SK-N-SH (cell line): Measurements from ENCODE around the gene PDE10A. TPM values are rescaled to one million over a fixed set of nuclear protein-coding genes. Genes with fewer than 3 reads are reported as not detected.

Experiments
- CTCF ChIA-PET: fragments of 300-600, 350-600 bp; formaldehyde crosslinking; extraction: SDS; loops from one replicate; lab custom pipeline; 2021; lab: Yijun Ruan, JAX
- POLR2A ChIA-PET: fragments of 350-600 bp; sonication (Branson Sonifier 250); formaldehyde crosslinking; extraction: SDS; loops from one replicate; lab custom pipeline; 2020; ENCODE audit warnings: antibody characterized with exemption, inconsistent platforms; lab: Yijun Ruan, JAX
- DNase-seq: peaks from one replicate; pipeline ENCODE4 v3.0.0; 2012
- H2AFZ ChIP-seq: fragments of 200-600 bp; sonication (generic); 2 replicates; pipeline ENCODE4 v1.8.1; 2016; ENCODE audit warnings: antibody characterized with exemption, mild to moderate bottlenecking, low read depth
- H3F3A ChIP-seq: fragments of 200-600 bp; sonication (generic); replicated peaks from 2 replicates; pipeline ENCODE3; 2016; ENCODE audit warnings: antibody characterized with exemption, mild to moderate bottlenecking; ENCODE audit not compliant: insufficient read depth
- H3K27ac ChIP-seq, 2 experiments: fragments of 200-500 bp in 1 of 2; fragments of 200-600 bp in 1 of 2; sonication (Bioruptor generic) in 1 of 2; sonication (generic), shearing (Covaris generic) in 1 of 2; 2 replicates each; pipeline versions ENCODE4 v1.5.1 to v1.6.1; 2014 to 2016; ENCODE audit warnings: low read depth in 2 of 2, inconsistent platforms in 1 of 2, low read length in 1 of 2, mild to moderate bottlenecking in 1 of 2, mixed read lengths in 1 of 2
- H3K27me3 ChIP-seq: fragments of 200-600 bp; sonication (generic), shearing (Covaris generic); 2 replicates; pipeline ENCODE4 v1.6.1; 2016; ENCODE audit warnings: mixed run types; ENCODE audit not compliant: insufficient read depth
- H3K36me3 ChIP-seq, 2 experiments: fragments of 200-500 bp in 1 of 2; fragments of 200-600 bp in 1 of 2; sonication (Bioruptor generic) in 1 of 2; sonication (generic) in 1 of 2; replicated peaks in 1 of 2; 2 replicates each; pipeline versions ENCODE3 to v1.5.1; 2014 to 2016; ENCODE audit warnings: low read length in 1 of 2, mild to moderate bottlenecking in 1 of 2; ENCODE audit not compliant: insufficient read depth in 2 of 2, control insufficient read depth in 1 of 2
- H3K4me1 ChIP-seq, 2 experiments: fragments of 200-500 bp in 1 of 2; fragments of 200-600 bp in 1 of 2; sonication (Bioruptor generic) in 1 of 2; sonication (generic), shearing (Covaris generic) in 1 of 2; 2 replicates each; pipeline versions ENCODE4 v1.5.1 to v1.6.1; 2014 to 2016; ENCODE audit warnings: low read depth in 1 of 2, low read length in 1 of 2, mixed run types in 1 of 2; ENCODE audit not compliant: insufficient read depth in 2 of 2, control insufficient read depth in 1 of 2
- H3K4me2 ChIP-seq: fragments of 200-600 bp; sonication (generic), shearing (Covaris generic); 2 replicates; pipeline ENCODE4 v1.6.1; 2017; ENCODE audit warnings: mixed run types
- H3K4me3 ChIP-seq, 2 experiments: fragments of 200-500 bp in 1 of 2; fragments of 200-600 bp in 1 of 2; sonication (Bioruptor generic) in 1 of 2; sonication (generic), shearing (Covaris generic) in 1 of 2; 2 replicates each; pipeline versions ENCODE4 v1.5.1 to v1.8.1; 2014 to 2016; ENCODE audit warnings: low read depth in 2 of 2, inconsistent platforms in 1 of 2, low read length in 1 of 2, mild to moderate bottlenecking in 1 of 2, mixed read lengths in 1 of 2, moderate library complexity in 1 of 2
- H3K79me2 ChIP-seq: fragments of 200-600 bp; sonication (generic); 2 replicates; pipeline ENCODE4 v1.8.1; 2017; ENCODE audit warnings: mild to moderate bottlenecking; ENCODE audit not compliant: insufficient read depth
- H3K9ac ChIP-seq: fragments of 200-600 bp; sonication (generic); 2 replicates; pipeline ENCODE4 v1.6.1; 2017; ENCODE audit warnings: mixed run types
- H3K9me2 ChIP-seq: fragments of 200-600 bp; sonication (generic); 2 replicates; pipeline ENCODE4 v1.6.1; 2017; ENCODE audit warnings: mixed run types
- H3K9me3 ChIP-seq: fragments of 200-600 bp; sonication (generic); 2 replicates; pipeline ENCODE4 v1.6.1; 2017; ENCODE audit warnings: mixed run types, mild to moderate bottlenecking, moderate library complexity
- H4K20me1 ChIP-seq: fragments of 200-600 bp; sonication (generic); 2 replicates; pipeline ENCODE4 v1.6.1; 2017; ENCODE audit warnings: mild to moderate bottlenecking, mixed run types; ENCODE audit not compliant: insufficient read depth
- EP300 ChIP-seq, 2 experiments: IDR thresholded peaks; 2 replicates each; pipeline versions ENCODE4 v1.4.0 to v1.6.1; 2012; ENCODE audit warnings: borderline replicate concordance in 1 of 2, low read depth in 1 of 2, low read length in 1 of 2
- EZH2phosphoT487 ChIP-seq: fragments of 200-600 bp; sonication (generic); IDR thresholded peaks from 2 replicates; pipeline ENCODE4 v1.6.1; 2017; ENCODE audit warnings: low read depth, mixed run types, mild to moderate bottlenecking, antibody characterized with exemption, moderate library complexity, borderline replicate concordance
- FOXM1 ChIP-seq: IDR thresholded peaks from 2 replicates; pipeline ENCODE4 v1.4.0; 2012; ENCODE audit warnings: low read depth, mild to moderate bottlenecking
- MEF2A ChIP-seq: IDR thresholded peaks from 2 replicates; pipeline ENCODE4 v1.4.0; 2012; ENCODE audit warnings: low read depth, borderline replicate concordance
- MXI1 ChIP-seq: IDR thresholded peaks from 2 replicates; pipeline ENCODE4 v1.6.1; 2012; ENCODE audit warnings: mild to moderate bottlenecking, low read depth, low read length, improper control_type of control experiment
- NRF1 ChIP-seq: IDR thresholded peaks from 2 replicates; pipeline ENCODE4 v1.6.1; 2012; ENCODE audit warnings: low read depth, mild to moderate bottlenecking, low read length
- PBX3 ChIP-seq: IDR thresholded peaks from 2 replicates; pipeline ENCODE4; 2012
- POLR2AphosphoS5 ChIP-seq: IDR thresholded peaks from 2 replicates; pipeline ENCODE4 v1.6.1; 2012; ENCODE audit warnings: low read depth, low read length
- SIN3A ChIP-seq: IDR thresholded peaks from 2 replicates; pipeline ENCODE4 v1.6.1; 2012; ENCODE audit warnings: low read depth, mild to moderate bottlenecking, low read length, moderate library complexity, borderline replicate concordance
- SMC3 ChIP-seq: IDR thresholded peaks from 2 replicates; pipeline ENCODE4 v1.6.1; 2012; ENCODE audit warnings: low read depth, low read length, improper control_type of control experiment
- TAF1 ChIP-seq: IDR thresholded peaks from 2 replicates; pipeline ENCODE4 v1.6.1; 2012; ENCODE audit warnings: low read depth, mild to moderate bottlenecking, low read length, moderate library complexity, borderline replicate concordance
- TEAD4 ChIP-seq: IDR thresholded peaks from 2 replicates; pipeline ENCODE4 v1.4.0; 2012; ENCODE audit warnings: mild to moderate bottlenecking, borderline replicate concordance; ENCODE audit not compliant: insufficient read depth
- USF1 ChIP-seq: IDR thresholded peaks from 2 replicates; pipeline ENCODE4 v1.4.0; 2012; ENCODE audit warnings: low read depth, borderline replicate concordance
- YY1 ChIP-seq: IDR thresholded peaks from 2 replicates; pipeline ENCODE4 v1.4.0; 2012; ENCODE audit warnings: low read depth, mild to moderate bottlenecking
- WGBS: methylation state at CpG from one replicate; pipeline ENCODE4 v1.1.6; 2017; ENCODE audit warnings: low lambda C conversion rate; 5-methylcytosine and 5-hydroxymethylcytosine counted together
- polyA plus RNA-seq, 3 experiments: library from polyadenylated mRNA; depleted of rRNA; stranded (reverse); fragments of >200 nt; gene quantifications; 2 replicates each; pipeline ENCODE4 v1.2.3, GENCODE V29; 2012
- TF ChIP-seq, protein P1 (sequence below): IDR thresholded peaks from 2 replicates; pipeline ENCODE4 v1.4.0; 2012; ENCODE audit warnings: low read depth
- TF ChIP-seq, protein P2 (sequence below): IDR thresholded peaks from 2 replicates; pipeline ENCODE4 v1.6.1; 2012; ENCODE audit warnings: mild to moderate bottlenecking, low read depth, low read length, moderate library complexity
- TF ChIP-seq, protein P3 (sequence below): IDR thresholded peaks from 2 replicates; pipeline ENCODE4 v1.4.0; 2012; ENCODE audit warnings: low read depth, borderline replicate concordance
- TF ChIP-seq, protein P4 (sequence below): fragments of 150-350 bp; IDR thresholded peaks from 2 replicates; pipeline ENCODE4 v1.6.1; 2017; ENCODE audit warnings: antibody characterized with exemption, low read length, low read depth, borderline replicate concordance

The PDE10A gene
- polyA plus RNA-seq, 1 of the 3 experiments (the other 2 are of a cell fraction): 0.43 TPM

DNA sequence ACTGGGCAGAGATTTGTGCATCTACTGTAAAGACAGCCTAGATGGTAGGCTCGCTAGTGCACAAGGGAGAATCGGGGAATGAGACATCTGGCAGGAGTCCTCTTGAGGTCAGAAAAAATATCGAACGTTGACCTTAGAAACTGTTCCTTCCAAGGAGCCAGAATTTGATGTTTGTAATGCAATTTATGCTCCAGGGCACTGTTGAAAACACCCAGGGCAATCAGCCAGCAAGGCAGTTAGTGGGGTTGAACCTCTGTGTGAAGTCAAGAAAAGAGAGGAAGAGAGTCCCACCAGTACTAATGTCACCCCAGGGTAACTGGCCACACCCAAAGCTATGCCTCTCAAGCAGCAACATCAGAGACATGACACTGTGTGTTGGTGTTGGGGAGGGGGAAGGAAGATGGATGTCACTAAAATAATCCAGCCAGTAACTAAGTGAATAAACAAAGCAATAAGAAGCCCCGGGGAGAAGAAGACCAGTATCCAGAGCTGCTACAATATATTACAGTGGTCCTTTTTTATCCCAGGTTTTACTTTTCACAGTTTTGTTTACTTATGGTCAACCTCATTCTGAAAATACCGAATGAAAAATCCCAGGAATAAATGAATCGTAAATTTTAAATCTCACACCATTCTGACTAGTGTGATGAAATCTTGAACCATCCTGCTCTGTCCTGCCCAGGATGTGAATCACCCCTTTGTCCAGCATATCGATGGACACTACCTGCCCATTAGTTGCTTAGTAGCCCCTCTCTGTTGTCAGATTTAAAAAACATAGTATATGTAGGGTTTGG lies 32.9 kb upstream of the PDE10A start (continued):
- TF ChIP-seq PBX3: no peak
- TF ChIP-seq, all 33 proteins: peak for 0

DNA sequence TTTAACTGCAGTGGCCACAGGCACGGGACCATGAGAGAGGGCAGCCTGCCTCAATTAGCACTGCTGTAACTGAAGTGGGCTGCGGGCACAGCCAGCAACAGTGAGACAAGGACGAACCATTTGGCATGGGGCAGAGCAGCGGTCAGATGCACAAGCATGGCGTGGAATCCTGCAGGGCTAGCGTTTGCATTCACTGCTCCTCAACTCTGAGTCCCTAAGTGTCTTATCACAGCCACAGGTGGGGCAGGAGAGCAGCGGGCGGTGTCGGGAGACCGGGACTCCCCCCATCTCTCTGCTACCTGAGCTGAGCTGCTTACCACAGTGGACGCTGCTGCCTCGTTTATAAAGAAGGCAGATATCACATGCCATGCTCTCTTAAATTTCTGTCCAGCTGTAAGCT lies 31.3 kb upstream of the PDE10A start:
- H3K4me3 ChIP-seq: no peak overlapping the region
- CTCF ChIA-PET: no interaction called here
- no peak overlapping the region for H2AFZ ChIP-seq
- H3K4me2 ChIP-seq: no peak overlapping the region
- H3K9ac ChIP-seq: no peak overlapping the region
- H3K27me3 ChIP-seq: no peaks in the 10 kb centered on the region
- H3K36me3 ChIP-seq: no peaks in the 10 kb centered on the region
- H4K20me1 ChIP-seq: no peaks in the 10 kb centered on the region
- H3K9me2 ChIP-seq: no peaks in the 10 kb centered on the region
- no peak overlapping the region for H3K27ac ChIP-seq
- no peaks in the 10 kb centered on the region for H3K79me2 ChIP-seq
- WGBS: 57% methylated on average over 11 of the region's 12 CpGs
- POLR2A ChIA-PET: no interaction called here
- peaks cover 0 to 8% of the 10 kb centered on the region in 2 experiments; a peak in 1 of 4 replicates for H3K4me1 ChIP-seq
- H3F3A ChIP-seq: no peaks in the 10 kb centered on the region
- H3K9me3 ChIP-seq: no peaks in the 10 kb centered on the region
- no peak for DNase-seq
- TF ChIP-seq MXI1 (no peak), EP300 (IDR thresholded peaks at IDR 0.05; ENCODE audit: borderline replicate concordance in 1 of 2, low read depth in 1 of 2, low read length in 1 of 2) (no peak), FOXM1 (no peak), TEAD4 (no peak), TAF1 (no peak), MEF2A (no peak), POLR2AphosphoS5 (no peak), USF1 (no peak), EZH2phosphoT487 (no peak), SMC3 (no peak), SIN3A (no peak), NRF1 (no peak), YY1 (no peak), PBX3 (no peak)
- TF ChIP-seq, protein P1, sequence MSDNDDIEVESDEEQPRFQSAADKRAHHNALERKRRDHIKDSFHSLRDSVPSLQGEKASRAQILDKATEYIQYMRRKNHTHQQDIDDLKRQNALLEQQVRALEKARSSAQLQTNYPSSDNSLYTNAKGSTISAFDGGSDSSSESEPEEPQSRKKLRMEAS: no peak
- TF ChIP-seq, protein P2, sequence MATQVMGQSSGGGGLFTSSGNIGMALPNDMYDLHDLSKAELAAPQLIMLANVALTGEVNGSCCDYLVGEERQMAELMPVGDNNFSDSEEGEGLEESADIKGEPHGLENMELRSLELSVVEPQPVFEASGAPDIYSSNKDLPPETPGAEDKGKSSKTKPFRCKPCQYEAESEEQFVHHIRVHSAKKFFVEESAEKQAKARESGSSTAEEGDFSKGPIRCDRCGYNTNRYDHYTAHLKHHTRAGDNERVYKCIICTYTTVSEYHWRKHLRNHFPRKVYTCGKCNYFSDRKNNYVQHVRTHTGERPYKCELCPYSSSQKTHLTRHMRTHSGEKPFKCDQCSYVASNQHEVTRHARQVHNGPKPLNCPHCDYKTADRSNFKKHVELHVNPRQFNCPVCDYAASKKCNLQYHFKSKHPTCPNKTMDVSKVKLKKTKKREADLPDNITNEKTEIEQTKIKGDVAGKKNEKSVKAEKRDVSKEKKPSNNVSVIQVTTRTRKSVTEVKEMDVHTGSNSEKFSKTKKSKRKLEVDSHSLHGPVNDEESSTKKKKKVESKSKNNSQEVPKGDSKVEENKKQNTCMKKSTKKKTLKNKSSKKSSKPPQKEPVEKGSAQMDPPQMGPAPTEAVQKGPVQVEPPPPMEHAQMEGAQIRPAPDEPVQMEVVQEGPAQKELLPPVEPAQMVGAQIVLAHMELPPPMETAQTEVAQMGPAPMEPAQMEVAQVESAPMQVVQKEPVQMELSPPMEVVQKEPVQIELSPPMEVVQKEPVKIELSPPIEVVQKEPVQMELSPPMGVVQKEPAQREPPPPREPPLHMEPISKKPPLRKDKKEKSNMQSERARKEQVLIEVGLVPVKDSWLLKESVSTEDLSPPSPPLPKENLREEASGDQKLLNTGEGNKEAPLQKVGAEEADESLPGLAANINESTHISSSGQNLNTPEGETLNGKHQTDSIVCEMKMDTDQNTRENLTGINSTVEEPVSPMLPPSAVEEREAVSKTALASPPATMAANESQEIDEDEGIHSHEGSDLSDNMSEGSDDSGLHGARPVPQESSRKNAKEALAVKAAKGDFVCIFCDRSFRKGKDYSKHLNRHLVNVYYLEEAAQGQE: no peak
- TF ChIP-seq, protein P3, sequence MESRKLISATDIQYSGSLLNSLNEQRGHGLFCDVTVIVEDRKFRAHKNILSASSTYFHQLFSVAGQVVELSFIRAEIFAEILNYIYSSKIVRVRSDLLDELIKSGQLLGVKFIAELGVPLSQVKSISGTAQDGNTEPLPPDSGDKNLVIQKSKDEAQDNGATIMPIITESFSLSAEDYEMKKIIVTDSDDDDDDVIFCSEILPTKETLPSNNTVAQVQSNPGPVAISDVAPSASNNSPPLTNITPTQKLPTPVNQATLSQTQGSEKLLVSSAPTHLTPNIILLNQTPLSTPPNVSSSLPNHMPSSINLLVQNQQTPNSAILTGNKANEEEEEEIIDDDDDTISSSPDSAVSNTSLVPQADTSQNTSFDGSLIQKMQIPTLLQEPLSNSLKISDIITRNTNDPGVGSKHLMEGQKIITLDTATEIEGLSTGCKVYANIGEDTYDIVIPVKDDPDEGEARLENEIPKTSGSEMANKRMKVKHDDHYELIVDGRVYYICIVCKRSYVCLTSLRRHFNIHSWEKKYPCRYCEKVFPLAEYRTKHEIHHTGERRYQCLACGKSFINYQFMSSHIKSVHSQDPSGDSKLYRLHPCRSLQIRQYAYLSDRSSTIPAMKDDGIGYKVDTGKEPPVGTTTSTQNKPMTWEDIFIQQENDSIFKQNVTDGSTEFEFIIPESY: no peak
- TF ChIP-seq, protein P4, sequence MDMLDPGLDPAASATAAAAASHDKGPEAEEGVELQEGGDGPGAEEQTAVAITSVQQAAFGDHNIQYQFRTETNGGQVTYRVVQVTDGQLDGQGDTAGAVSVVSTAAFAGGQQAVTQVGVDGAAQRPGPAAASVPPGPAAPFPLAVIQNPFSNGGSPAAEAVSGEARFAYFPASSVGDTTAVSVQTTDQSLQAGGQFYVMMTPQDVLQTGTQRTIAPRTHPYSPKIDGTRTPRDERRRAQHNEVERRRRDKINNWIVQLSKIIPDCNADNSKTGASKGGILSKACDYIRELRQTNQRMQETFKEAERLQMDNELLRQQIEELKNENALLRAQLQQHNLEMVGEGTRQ: no peak
